Panc1 (cell line): ENCODE results near the gene FBXO30. TPM values are rescaled to one million over a fixed set of nuclear protein-coding genes. Genes with fewer than 3 reads are reported as not detected.

ENCODE experiments used
- ATAC-seq: fragments of 200-7000 bp; cut with Tn5 transposase; 2 replicates; pipeline ENCODE4 v1.9.1; 2020; ENCODE audit warnings: mild to moderate bottlenecking, moderate library complexity
- BruUV-seq: library from RNA; stranded (reverse); fragments of 400-500 nt; replicated peaks from 2 replicates; lab custom pipeline; 2021; lab: Mats Ljungman, UMichigan
- CTCF ChIA-PET: fragments of 300-600 bp; sonication (Branson Sonifier 250); formaldehyde crosslinking; loops from one replicate; lab custom pipeline; 2022; ENCODE audit warnings: antibody characterized with exemption; lab: Charles Lee
- POLR2A ChIA-PET: fragments of 300-600 bp; sonication (Branson Sonifier 250); formaldehyde crosslinking; loops from one replicate; lab custom pipeline; 2022; ENCODE audit warnings: antibody characterized with exemption; lab: Charles Lee
- DNase-seq: peaks from one replicate; pipeline ENCODE4 v3.0.0-alpha.2; 2010; ENCODE audit warnings: low read depth, low spot score
- H3K27ac ChIP-seq: 2 replicates; pipeline ENCODE4 v1.5.1; 2011; ENCODE audit warnings: mild to moderate bottlenecking, low read length, inconsistent platforms
- H3K27me3 ChIP-seq: fragments of 200-500 bp; sonication (Bioruptor generic); 2 replicates; pipeline ENCODE4 v1.6.0; 2014; ENCODE audit warnings: low read length, inconsistent platforms; ENCODE audit not compliant: control insufficient read depth, insufficient read depth
- H3K36me3 ChIP-seq: fragments of 200-500 bp; sonication (Bioruptor generic); 2 replicates; pipeline ENCODE4 v1.5.1; 2014; ENCODE audit warnings: inconsistent platforms, mild to moderate bottlenecking, low read length, moderate library complexity; ENCODE audit not compliant: control insufficient read depth, insufficient read depth
- H3K4me1 ChIP-seq: 2 replicates; pipeline ENCODE4 v1.5.1; 2011; ENCODE audit warnings: inconsistent platforms, mild to moderate bottlenecking, low read length, moderate library complexity; ENCODE audit not compliant: control insufficient read depth, insufficient read depth
- H3K4me3 ChIP-seq, 2 experiments: 2 replicates each; pipeline ENCODE4 v1.5.1; 2011 to 2012; ENCODE audit warnings: low read depth in 2 of 2, low read length in 2 of 2, mild to moderate bottlenecking in 2 of 2, inconsistent platforms in 1 of 2, moderate library complexity in 1 of 2
- H3K9me3 ChIP-seq: fragments of 200-500 bp; sonication (Bioruptor generic); 2 replicates; pipeline ENCODE4 v1.5.1; 2014; ENCODE audit warnings: low read depth, mild to moderate bottlenecking, inconsistent platforms, low read length, moderate library complexity; ENCODE audit not compliant: control insufficient read depth, insufficient read depth
- POLR2AphosphoS5 ChIP-seq: IDR thresholded peaks from 2 replicates; pipeline ENCODE4 v1.6.1; 2012; ENCODE audit warnings: mild to moderate bottlenecking, low read depth, low read length, moderate library complexity
- REST ChIP-seq, 2 experiments: IDR thresholded peaks; 2 replicates each; pipeline ENCODE4 v1.6.1; 2011 to 2012; ENCODE audit warnings: low read depth in 2 of 2, control low read depth in 1 of 2, low read length in 1 of 2, mild to moderate bottlenecking in 1 of 2, moderate library complexity in 1 of 2; ENCODE audit not compliant: insufficient read depth in 1 of 2
- SIN3A ChIP-seq: IDR thresholded peaks from 2 replicates; pipeline ENCODE4 v1.6.1; 2012; ENCODE audit warnings: low read depth, mild to moderate bottlenecking, low read length, moderate library complexity, borderline replicate concordance; ENCODE audit not compliant: insufficient read depth
- TCF7L2 ChIP-seq: IDR thresholded peaks from 2 replicates; pipeline ENCODE4 v1.6.1; 2011; ENCODE audit warnings: mild to moderate bottlenecking, low read depth, low read length, inconsistent platforms
- in situ Hi-C: cut with HindIII; loops from 2 replicates; pipeline ENCODE4 v1.10.0; 2016; ENCODE audit warnings: low sequenced_read_pairs, low pct_unique_long_range_greater_than_20kb
- intact Hi-C: fragments of 100-400 bp; cut with micrococcal nuclease; formaldehyde crosslinking; loops from one replicate; pipeline ENCODE4 v1.10.0; 2022; ENCODE audit not compliant: unreplicated experiment
- total RNA-seq: library from RNA; stranded (reverse); gene quantifications from one replicate; pipeline ENCODE4 v1.2.1, GENCODE V29; 2021; ENCODE audit not compliant: unreplicated experiment
- TF ChIP-seq, protein P1 (sequence below): fragments of 450-650 bp; IDR thresholded peaks from 2 replicates; pipeline ENCODE4 v1.5.1; 2017; ENCODE audit warnings: mild to moderate bottlenecking

The FBXO30 gene
- total RNA-seq, 1 experiment from 2014 or later = 9.5 TPM

DNA sequence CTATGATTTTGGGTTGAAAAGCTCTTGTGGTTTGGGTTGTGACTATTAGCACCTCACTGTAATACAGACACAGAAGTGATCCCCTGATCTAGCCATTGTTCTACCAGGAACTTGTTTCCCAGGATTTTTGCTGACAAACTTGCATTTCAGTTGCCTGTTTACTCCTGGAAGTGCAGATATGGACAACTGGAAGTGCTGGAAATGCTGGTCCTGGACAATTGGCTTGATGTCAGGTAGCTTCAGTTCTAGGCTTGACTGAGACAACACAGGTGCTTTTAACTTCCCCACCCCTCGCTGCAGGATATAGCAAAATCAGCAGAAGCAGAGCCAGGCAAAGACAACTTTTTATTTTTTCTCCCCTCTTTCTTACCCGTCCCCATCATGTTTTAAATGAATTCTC, 27.1 kb upstream of the FBXO30 start:
- Histone ChIP-seq H3K4me3 (no peak overlapping the region), H3K4me1 (no peaks in the 10 kb centered on the region), H3K36me3 (no peaks in the 10 kb centered on the region), H3K27me3 (no peaks in the 10 kb centered on the region), H3K9me3 (no peaks in the 10 kb centered on the region), H3K27ac (no peak overlapping the region)
- in situ Hi-C loops = no loop called here
- no peak for ATAC-seq
- no peak for TF ChIP-seq REST (IDR thresholded peaks at IDR 0.05; ENCODE audit: insufficient read depth in 1 of 2, low read depth in 2 of 2, low read length in 1 of 2)
- no peak for TF ChIP-seq SIN3A
- DNase-seq = no peak
- ChIA-PET CTCF (interaction anchor here (0.5 kb wide), 1 partner anchor 56 kb away, joined by 3 read pairs; no protein-coding TSS in a partner anchor), POLR2A (no interaction called here)
- no TSS peak for BruUV-seq
- intact Hi-C loops = no loop called here

DNA sequence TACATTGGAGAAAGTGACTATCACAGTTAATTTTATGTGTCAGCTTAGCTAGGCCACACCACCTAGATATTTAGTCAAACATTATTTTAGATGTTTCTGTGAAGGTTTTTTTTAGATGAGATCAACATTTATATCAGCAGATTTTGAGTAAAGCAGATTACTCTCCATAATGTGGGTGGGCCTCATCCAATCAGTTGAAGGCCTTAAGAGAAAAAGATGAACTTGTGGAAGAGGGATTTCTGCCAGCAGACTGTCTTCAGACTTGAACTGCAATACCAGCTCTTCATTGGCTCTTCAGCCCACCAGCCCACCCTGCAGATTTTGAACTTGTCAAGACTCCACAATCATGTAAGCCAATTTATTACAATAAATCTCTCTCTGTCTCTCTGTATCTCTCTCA, 25.1 kb upstream of the FBXO30 start:
- ATAC-seq = no peak
- H3K4me3 ChIP-seq = no peak overlapping the region
- H3K27ac ChIP-seq = no peak overlapping the region
- intact Hi-C loops = no loop called here
- H3K36me3 ChIP-seq = no peaks in the 10 kb centered on the region
- in situ Hi-C loops = no loop called here
- no peak for DNase-seq
- TF ChIP-seq REST (IDR thresholded peaks at IDR 0.05; ENCODE audit: insufficient read depth in 1 of 2, low read depth in 2 of 2, low read length in 1 of 2) = no peak
- TF ChIP-seq POLR2AphosphoS5 = no peak
- no peak for TF ChIP-seq TCF7L2
- no peak for TF ChIP-seq SIN3A
- TF ChIP-seq, protein P1, sequence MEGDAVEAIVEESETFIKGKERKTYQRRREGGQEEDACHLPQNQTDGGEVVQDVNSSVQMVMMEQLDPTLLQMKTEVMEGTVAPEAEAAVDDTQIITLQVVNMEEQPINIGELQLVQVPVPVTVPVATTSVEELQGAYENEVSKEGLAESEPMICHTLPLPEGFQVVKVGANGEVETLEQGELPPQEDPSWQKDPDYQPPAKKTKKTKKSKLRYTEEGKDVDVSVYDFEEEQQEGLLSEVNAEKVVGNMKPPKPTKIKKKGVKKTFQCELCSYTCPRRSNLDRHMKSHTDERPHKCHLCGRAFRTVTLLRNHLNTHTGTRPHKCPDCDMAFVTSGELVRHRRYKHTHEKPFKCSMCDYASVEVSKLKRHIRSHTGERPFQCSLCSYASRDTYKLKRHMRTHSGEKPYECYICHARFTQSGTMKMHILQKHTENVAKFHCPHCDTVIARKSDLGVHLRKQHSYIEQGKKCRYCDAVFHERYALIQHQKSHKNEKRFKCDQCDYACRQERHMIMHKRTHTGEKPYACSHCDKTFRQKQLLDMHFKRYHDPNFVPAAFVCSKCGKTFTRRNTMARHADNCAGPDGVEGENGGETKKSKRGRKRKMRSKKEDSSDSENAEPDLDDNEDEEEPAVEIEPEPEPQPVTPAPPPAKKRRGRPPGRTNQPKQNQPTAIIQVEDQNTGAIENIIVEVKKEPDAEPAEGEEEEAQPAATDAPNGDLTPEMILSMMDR = no peak
- ChIA-PET POLR2A (no interaction called here), CTCF (no interaction called here)
- no peaks in the 10 kb centered on the region for H3K9me3 ChIP-seq
- BruUV-seq = no TSS peak
- H3K27me3 ChIP-seq = no peaks in the 10 kb centered on the region
- H3K4me1 ChIP-seq = no peaks in the 10 kb centered on the region
